CD14-positive monocyte (primary cell): ENCODE data around the gene HOXC11. TPM values are rescaled to one million over a fixed set of nuclear protein-coding genes. Genes with fewer than 3 reads are reported as not detected.
A peak's percentile ranks its signal among the peaks of the same experiment; 100 is the strongest.

Experiments used
- DNase-seq, 3 donors: peaks; one replicate each; pipeline ENCODE4 v3.0.0-alpha.2; 2011 to 2022
- H2AFZ ChIP-seq: 2 replicates; pipeline ENCODE4 v1.6.0; 2012; ENCODE audit warnings: mild to moderate bottlenecking, low read depth, low read length, inconsistent platforms; ENCODE audit not compliant: insufficient read depth, poor library complexity, severe bottlenecking
- H3K27ac ChIP-seq, 2 donors: 1 replicate in 1 of 2; 2 replicates in 1 of 2; pipeline ENCODE4 v1.5.1; 2012 to 2013; ENCODE audit warnings: low read length in 2 of 2, control low read depth in 1 of 2, inconsistent platforms in 1 of 2, low read depth in 1 of 2, mild to moderate bottlenecking in 1 of 2
- H3K27me3 ChIP-seq, 2 donors: one replicate each; pipeline versions ENCODE4 v1.6.0 to v1.6.1; 2011 to 2013; ENCODE audit warnings: low read length in 2 of 2; ENCODE audit not compliant: control insufficient read depth in 2 of 2, insufficient read depth in 2 of 2
- H3K36me3 ChIP-seq, 2 donors: replicated peaks in 1 of 2; 1 replicate in 1 of 2; 2 replicates in 1 of 2; pipeline versions ENCODE4 v1.5.1 to v1.6.1; 2012 to 2013; ENCODE audit warnings: low read length in 2 of 2, control low read depth in 1 of 2, inconsistent platforms in 1 of 2, mild to moderate bottlenecking in 1 of 2; ENCODE audit not compliant: insufficient read depth in 2 of 2, control insufficient read depth in 1 of 2
- H3K4me1 ChIP-seq, 2 donors: 1 replicate in 1 of 2; 2 replicates in 1 of 2; pipeline versions ENCODE4 v1.5.1 to v1.6.1; 2012 to 2013; ENCODE audit warnings: low read length in 2 of 2, control low read depth in 1 of 2, inconsistent platforms in 1 of 2, mild to moderate bottlenecking in 1 of 2, moderate library complexity in 1 of 2; ENCODE audit not compliant: insufficient read depth in 2 of 2, control insufficient read depth in 1 of 2
- H3K4me2 ChIP-seq: replicated peaks from 2 replicates; pipeline ENCODE3; 2012; ENCODE audit warnings: low read length, moderate library complexity, mild to moderate bottlenecking; ENCODE audit not compliant: poor library complexity, severe bottlenecking; ENCODE audit errors: extremely low read depth
- H3K4me3 ChIP-seq, 3 experiments: fragments of 200-600 bp in 1 of 3; sonication (generic) in 1 of 3; replicated peaks in 1 of 3; 1 replicate in 2 of 3; 2 replicates in 1 of 3; pipeline ENCODE4 v1.5.1; 2011 to 2013; ENCODE audit warnings: low read length in 3 of 3, mild to moderate bottlenecking in 3 of 3, control low read depth in 2 of 3, low read depth in 2 of 3, inconsistent platforms in 1 of 3, moderate library complexity in 1 of 3
- H3K79me2 ChIP-seq: 2 replicates; pipeline ENCODE4 v1.6.0; 2012; ENCODE audit warnings: mild to moderate bottlenecking, control low read depth, inconsistent platforms, low read length, moderate library complexity; ENCODE audit not compliant: insufficient read depth
- H3K9ac ChIP-seq: 2 replicates; pipeline ENCODE4 v1.6.0; 2017; ENCODE audit warnings: low read length, mild to moderate bottlenecking; ENCODE audit not compliant: insufficient read depth, poor library complexity, severe bottlenecking
- H3K9me3 ChIP-seq, 2 donors: replicated peaks in 1 of 2; 1 replicate in 1 of 2; 2 replicates in 1 of 2; pipeline versions ENCODE4 v1.5.1 to v1.6.1; 2012 to 2013; ENCODE audit warnings: low read length in 2 of 2, control low read depth in 1 of 2; ENCODE audit not compliant: control insufficient read depth in 1 of 2, insufficient read depth in 1 of 2
- H4K20me1 ChIP-seq: 2 replicates; pipeline ENCODE4 v1.6.0; 2012; ENCODE audit warnings: mild to moderate bottlenecking, low read length, control low read depth, moderate library complexity; ENCODE audit not compliant: insufficient read depth
- H3K27ac Mint-ChIP-seq, 7 donors: one replicate each; pipeline ENCODE4 v1.8.0; 2020; ENCODE audit warnings: mild to moderate bottlenecking in 7 of 7, mixed read lengths in 7 of 7, moderate library complexity in 6 of 7, inconsistent platforms in 2 of 7
- H3K27me3 Mint-ChIP-seq, 3 donors: one replicate each; pipeline ENCODE4 v1.8.0; 2021 to 2022; ENCODE audit warnings: low read depth in 3 of 3, mild to moderate bottlenecking in 3 of 3, mixed read lengths in 3 of 3, moderate library complexity in 3 of 3, inconsistent platforms in 1 of 3
- H3K36me3 Mint-ChIP-seq, 2 donors: one replicate each; pipeline ENCODE4 v1.8.0; 2020; ENCODE audit warnings: mixed read lengths in 2 of 2, inconsistent platforms in 1 of 2, mild to moderate bottlenecking in 1 of 2
- H3K4me1 Mint-ChIP-seq: one replicate; pipeline ENCODE4 v1.8.0; 2020; ENCODE audit warnings: mild to moderate bottlenecking, mixed read lengths
- H3K4me3 Mint-ChIP-seq, 2 donors: one replicate each; pipeline ENCODE4 v1.8.0; 2020; ENCODE audit warnings: mild to moderate bottlenecking in 2 of 2, mixed read lengths in 2 of 2, moderate library complexity in 1 of 2
- H3K9me3 Mint-ChIP-seq, 7 donors: one replicate each; pipeline ENCODE4 v1.8.0; 2020 to 2022; ENCODE audit warnings: mixed read lengths in 7 of 7, mild to moderate bottlenecking in 6 of 7, moderate library complexity in 6 of 7, inconsistent platforms in 2 of 7
- CTCF ChIP-seq: fragments of 200-600 bp; IDR thresholded peaks from one replicate; pipeline ENCODE4 v1.8.0; 2022; ENCODE audit warnings: antibody characterized with exemption, mild to moderate bottlenecking
- WGBS: methylation state at CpG from one replicate; pipeline ENCODE4 v1.1.5; 2013; ENCODE audit warnings: missing lambda C conversion rate; ENCODE audit not compliant: insufficient coverage; 5-methylcytosine and 5-hydroxymethylcytosine counted together
- intact Hi-C, 2 donors: fragments of 100-400 bp; cut with micrococcal nuclease; formaldehyde crosslinking; loops; one replicate each; pipeline versions ENCODE4 v1.15.0 to v1.15.1; 2023
- polyA plus RNA-seq, 3 donors: library from polyadenylated mRNA; depleted of rRNA in 1 of 3; unstranded in 2 of 3; stranded (reverse) in 1 of 3; fragments of 300-500 nt in 2 of 3; fragments of >200 nt in 1 of 3; fragmentation: Illumina TruSeq in 2 of 3; gene quantifications; 1 replicate in 2 of 3; 2 replicates in 1 of 3; pipeline ENCODE4 v1.2.3, GENCODE V29; 2012 to 2021

Gene HOXC11
- polyA plus RNA-seq, 3 donors, result not detected

DNA sequence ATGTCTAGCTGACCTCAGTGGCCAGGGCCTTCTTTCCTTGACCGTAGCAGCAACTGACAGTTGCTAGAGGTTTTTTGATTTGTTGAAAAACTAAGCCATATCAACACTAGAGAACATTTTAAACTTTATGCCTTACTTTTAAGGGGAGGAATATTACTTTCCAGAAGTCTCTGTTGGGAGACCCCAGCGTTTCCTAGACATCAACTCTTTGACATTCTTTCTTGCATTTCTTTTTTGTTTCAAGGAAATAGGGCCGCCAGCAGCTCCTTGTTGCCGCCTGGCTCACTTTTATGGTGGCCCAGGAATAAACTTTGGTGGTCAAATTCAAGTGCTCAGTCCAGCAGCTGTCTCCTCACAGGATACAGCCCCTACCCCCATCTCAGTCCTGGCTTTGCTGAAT, 2.5 kb upstream of the HOXC11 start:
- TF ChIP-seq CTCF, result no peak
- Mint-ChIP-seq H3K9me3 (peaks cover 8 to 71% (median 45%) of the 10 kb centered on the region in 7 donors), H3K4me3 (peak overlapping the region in 1 of 2 donors; percentile 75), H3K27ac (no peak overlapping the region), H3K36me3 (peaks cover 10 to 30% of the 10 kb centered on the region in 2 donors), H3K27me3 (peaks cover 97 to 100% (median 99%) of the 10 kb centered on the region in 3 donors), H3K4me1 (peaks cover 38% of the 10 kb centered on the region)
- H3K4me3 ChIP-seq, result no peak overlapping the region
- H4K20me1 ChIP-seq, result no peaks in the 10 kb centered on the region
- H3K4me1 ChIP-seq, result peaks cover 10 to 22% of the 10 kb centered on the region in 2 donors
- WGBS, result 12% methylated on average over 3 of the region's 4 CpGs
- H3K4me2 ChIP-seq, result no peak overlapping the region
- H2AFZ ChIP-seq, result no peak overlapping the region
- intact Hi-C loops, result loop anchor here in 1 of 2 donors (10.0 kb wide), 1 partner anchor 64 kb away; the partner anchor contains the start of gene HOXC5
- peaks cover 17 to 83% of the 10 kb centered on the region in 2 donors for H3K9me3 ChIP-seq
- peaks cover 100% of the 10 kb centered on the region in 2 donors for H3K27me3 ChIP-seq
- DNase-seq, result no peak
- H3K36me3 ChIP-seq, result no peaks in the 10 kb centered on the region
- no peak overlapping the region for H3K9ac ChIP-seq
- no peak overlapping the region for H3K27ac ChIP-seq
- no peaks in the 10 kb centered on the region for H3K79me2 ChIP-seq

DNA sequence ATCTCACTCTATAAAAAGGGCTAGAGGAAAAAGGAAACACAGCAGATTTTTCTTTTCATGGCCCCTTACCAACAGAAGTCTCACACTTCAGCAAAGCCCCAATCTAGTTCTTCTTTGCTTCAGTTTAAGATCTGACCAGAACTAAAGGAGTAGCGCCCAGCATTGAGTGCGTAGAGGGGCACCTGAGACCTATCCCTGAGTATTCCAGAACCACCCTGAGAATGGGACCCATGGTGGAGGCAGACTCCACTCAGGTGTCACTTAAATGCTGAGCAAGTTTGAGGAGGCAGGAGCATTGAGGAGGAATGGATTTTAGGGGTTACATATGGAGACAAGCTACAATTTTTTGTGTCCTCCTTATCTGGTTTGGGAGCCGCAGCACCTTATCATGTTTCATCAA, 1.8 kb upstream of the HOXC11 start:
- no peak overlapping the region for H3K4me2 ChIP-seq
- H3K9ac ChIP-seq, result no peak overlapping the region
- H3K4me1 Mint-ChIP-seq, result peaks cover 36% of the 10 kb centered on the region
- WGBS, result no CpG with 5 or more reads among the region's 3 CpGs
- peaks cover 7 to 29% of the 10 kb centered on the region in 2 donors for H3K36me3 Mint-ChIP-seq
- intact Hi-C loops, result loop anchor here in 1 of 2 donors (10.0 kb wide), 1 partner anchor 64 kb away; the partner anchor contains the start of gene HOXC5
- H3K79me2 ChIP-seq, result no peaks in the 10 kb centered on the region
- peaks cover 10 to 23% of the 10 kb centered on the region in 2 donors for H3K4me1 ChIP-seq
- H3K27me3 ChIP-seq, result peaks cover 100% of the 10 kb centered on the region in 2 donors
- no peak for TF ChIP-seq CTCF
- peaks cover 97 to 100% (median 99%) of the 10 kb centered on the region in 3 donors for H3K27me3 Mint-ChIP-seq
- no peaks in the 10 kb centered on the region for H4K20me1 ChIP-seq
- H3K27ac Mint-ChIP-seq, result no peak overlapping the region
- H3K4me3 Mint-ChIP-seq, result peak overlapping the region in 1 of 2 donors; percentile 75
- no peak overlapping the region for H2AFZ ChIP-seq
- H3K27ac ChIP-seq, result no peak overlapping the region
- peaks cover 6 to 71% (median 45%) of the 10 kb centered on the region in 7 donors for H3K9me3 Mint-ChIP-seq
- no peak for DNase-seq
- H3K9me3 ChIP-seq, result peaks cover 20 to 83% of the 10 kb centered on the region in 2 donors
- H3K4me3 ChIP-seq, result no peak overlapping the region
- H3K36me3 ChIP-seq, result no peaks in the 10 kb centered on the region
